HL-60 (cell line): ENCODE measurements around the gene IL17F.

ENCODE experiments used
- DNase-seq, 2 experiments: peaks; one replicate each; pipeline ENCODE4 v3.0.0-alpha.2; 2010 to 2020; ENCODE audit warnings: low read depth in 1 of 2, low spot score in 1 of 2
- H3K27ac ChIP-seq: fragments of 250-450 bp; sonication (Bioruptor Pico); replicated peaks from 2 replicates; pipeline ENCODE4 v1.5.1; 2020; ENCODE audit warnings: mild to moderate bottlenecking, moderate library complexity
- H3K27me3 ChIP-seq: fragments of 250-450 bp; sonication (Bioruptor Pico); 2 replicates; pipeline ENCODE4 v1.5.1; 2021; ENCODE audit warnings: mild to moderate bottlenecking, moderate library complexity; ENCODE audit not compliant: insufficient read depth, poor library complexity, severe bottlenecking
- H3K4me3 ChIP-seq: replicated peaks from 2 replicates; pipeline ENCODE4 v1.5.1; 2011; ENCODE audit warnings: mild to moderate bottlenecking, control low read depth, low read length; ENCODE audit not compliant: insufficient read depth
- GABPA ChIP-seq: IDR thresholded peaks from 2 replicates; pipeline ENCODE4 v1.6.1; 2012; ENCODE audit warnings: low read depth
- POLR2AphosphoS5 ChIP-seq: IDR thresholded peaks from 2 replicates; pipeline ENCODE4 v1.6.1; 2012; ENCODE audit warnings: low read depth
- SPI1 ChIP-seq: IDR thresholded peaks from 2 replicates; pipeline ENCODE4 v1.6.1; 2012; ENCODE audit warnings: low read depth, mild to moderate bottlenecking, borderline replicate concordance
- TF ChIP-seq, protein P1 (sequence below): IDR thresholded peaks from one replicate; pipeline ENCODE4 v1.5.1; 2011; ENCODE audit warnings: low read length, control low read depth, inconsistent platforms; ENCODE audit not compliant: insufficient read depth
- TF ChIP-seq, protein P2 (sequence below): IDR thresholded peaks from 2 replicates; pipeline ENCODE4 v1.6.1; 2012; ENCODE audit warnings: low read depth; ENCODE audit not compliant: insufficient replicate concordance

Gene IL17F

DNA sequence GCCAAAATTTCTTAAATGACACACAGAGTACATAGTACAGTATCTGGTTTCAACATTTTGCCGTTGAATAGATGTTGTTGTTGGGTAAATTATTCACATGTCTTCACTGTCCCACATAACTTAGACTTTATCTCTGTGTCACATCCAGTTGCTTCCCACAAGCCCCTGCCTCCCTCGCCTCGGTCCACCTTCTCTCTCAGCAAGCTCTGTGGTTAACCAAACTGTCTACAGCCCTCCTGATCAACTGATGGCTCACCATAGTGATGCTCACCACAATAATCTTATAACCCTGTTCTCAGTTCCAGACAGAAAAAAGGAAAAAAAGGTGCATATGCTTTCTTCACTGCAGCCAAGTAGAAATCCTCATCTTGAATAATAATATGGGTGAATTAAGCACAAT is 23.0 kb downstream of the IL17F start:
- Histone ChIP-seq H3K27ac (no peak overlapping the region), H3K4me3 (no peak overlapping the region), H3K27me3 (peaks cover 3% of the 10 kb centered on the region)
- TF ChIP-seq, protein P1, sequence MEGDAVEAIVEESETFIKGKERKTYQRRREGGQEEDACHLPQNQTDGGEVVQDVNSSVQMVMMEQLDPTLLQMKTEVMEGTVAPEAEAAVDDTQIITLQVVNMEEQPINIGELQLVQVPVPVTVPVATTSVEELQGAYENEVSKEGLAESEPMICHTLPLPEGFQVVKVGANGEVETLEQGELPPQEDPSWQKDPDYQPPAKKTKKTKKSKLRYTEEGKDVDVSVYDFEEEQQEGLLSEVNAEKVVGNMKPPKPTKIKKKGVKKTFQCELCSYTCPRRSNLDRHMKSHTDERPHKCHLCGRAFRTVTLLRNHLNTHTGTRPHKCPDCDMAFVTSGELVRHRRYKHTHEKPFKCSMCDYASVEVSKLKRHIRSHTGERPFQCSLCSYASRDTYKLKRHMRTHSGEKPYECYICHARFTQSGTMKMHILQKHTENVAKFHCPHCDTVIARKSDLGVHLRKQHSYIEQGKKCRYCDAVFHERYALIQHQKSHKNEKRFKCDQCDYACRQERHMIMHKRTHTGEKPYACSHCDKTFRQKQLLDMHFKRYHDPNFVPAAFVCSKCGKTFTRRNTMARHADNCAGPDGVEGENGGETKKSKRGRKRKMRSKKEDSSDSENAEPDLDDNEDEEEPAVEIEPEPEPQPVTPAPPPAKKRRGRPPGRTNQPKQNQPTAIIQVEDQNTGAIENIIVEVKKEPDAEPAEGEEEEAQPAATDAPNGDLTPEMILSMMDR, result no peak
- TF ChIP-seq GABPA (no peak), SPI1 (no peak), POLR2AphosphoS5 (no peak)
- TF ChIP-seq, protein P2, sequence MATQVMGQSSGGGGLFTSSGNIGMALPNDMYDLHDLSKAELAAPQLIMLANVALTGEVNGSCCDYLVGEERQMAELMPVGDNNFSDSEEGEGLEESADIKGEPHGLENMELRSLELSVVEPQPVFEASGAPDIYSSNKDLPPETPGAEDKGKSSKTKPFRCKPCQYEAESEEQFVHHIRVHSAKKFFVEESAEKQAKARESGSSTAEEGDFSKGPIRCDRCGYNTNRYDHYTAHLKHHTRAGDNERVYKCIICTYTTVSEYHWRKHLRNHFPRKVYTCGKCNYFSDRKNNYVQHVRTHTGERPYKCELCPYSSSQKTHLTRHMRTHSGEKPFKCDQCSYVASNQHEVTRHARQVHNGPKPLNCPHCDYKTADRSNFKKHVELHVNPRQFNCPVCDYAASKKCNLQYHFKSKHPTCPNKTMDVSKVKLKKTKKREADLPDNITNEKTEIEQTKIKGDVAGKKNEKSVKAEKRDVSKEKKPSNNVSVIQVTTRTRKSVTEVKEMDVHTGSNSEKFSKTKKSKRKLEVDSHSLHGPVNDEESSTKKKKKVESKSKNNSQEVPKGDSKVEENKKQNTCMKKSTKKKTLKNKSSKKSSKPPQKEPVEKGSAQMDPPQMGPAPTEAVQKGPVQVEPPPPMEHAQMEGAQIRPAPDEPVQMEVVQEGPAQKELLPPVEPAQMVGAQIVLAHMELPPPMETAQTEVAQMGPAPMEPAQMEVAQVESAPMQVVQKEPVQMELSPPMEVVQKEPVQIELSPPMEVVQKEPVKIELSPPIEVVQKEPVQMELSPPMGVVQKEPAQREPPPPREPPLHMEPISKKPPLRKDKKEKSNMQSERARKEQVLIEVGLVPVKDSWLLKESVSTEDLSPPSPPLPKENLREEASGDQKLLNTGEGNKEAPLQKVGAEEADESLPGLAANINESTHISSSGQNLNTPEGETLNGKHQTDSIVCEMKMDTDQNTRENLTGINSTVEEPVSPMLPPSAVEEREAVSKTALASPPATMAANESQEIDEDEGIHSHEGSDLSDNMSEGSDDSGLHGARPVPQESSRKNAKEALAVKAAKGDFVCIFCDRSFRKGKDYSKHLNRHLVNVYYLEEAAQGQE, result no peak
- no peak for DNase-seq

DNA sequence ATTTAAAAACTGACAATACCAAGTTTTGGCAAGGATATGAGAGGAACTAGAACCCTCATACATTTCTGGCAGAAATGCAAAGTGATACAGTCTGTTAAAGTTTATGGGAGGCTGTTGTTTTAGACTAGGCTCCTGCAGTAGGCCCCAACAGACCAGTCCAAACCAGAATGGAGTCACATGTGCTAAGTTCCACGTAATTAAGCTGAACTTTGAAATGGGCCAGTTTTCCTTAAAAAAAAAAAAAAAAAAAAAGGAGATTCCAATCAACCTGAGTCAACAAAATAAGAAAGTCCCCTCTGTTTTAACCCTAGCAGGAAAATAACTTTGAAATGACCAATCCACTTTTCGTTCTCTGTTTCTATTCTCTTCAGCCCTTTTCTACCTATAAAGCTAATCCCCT is 26.5 kb downstream of the IL17F start:
- Histone ChIP-seq H3K27ac (no peak overlapping the region), H3K27me3 (peaks cover 3% of the 10 kb centered on the region), H3K4me3 (no peak overlapping the region)
- DNase-seq, result no peak
- TF ChIP-seq SPI1, result no peak
- TF ChIP-seq, protein P2, result no peak
- TF ChIP-seq, protein P1, result no peak
- no peak for TF ChIP-seq POLR2AphosphoS5
- no peak for TF ChIP-seq GABPA

DNA sequence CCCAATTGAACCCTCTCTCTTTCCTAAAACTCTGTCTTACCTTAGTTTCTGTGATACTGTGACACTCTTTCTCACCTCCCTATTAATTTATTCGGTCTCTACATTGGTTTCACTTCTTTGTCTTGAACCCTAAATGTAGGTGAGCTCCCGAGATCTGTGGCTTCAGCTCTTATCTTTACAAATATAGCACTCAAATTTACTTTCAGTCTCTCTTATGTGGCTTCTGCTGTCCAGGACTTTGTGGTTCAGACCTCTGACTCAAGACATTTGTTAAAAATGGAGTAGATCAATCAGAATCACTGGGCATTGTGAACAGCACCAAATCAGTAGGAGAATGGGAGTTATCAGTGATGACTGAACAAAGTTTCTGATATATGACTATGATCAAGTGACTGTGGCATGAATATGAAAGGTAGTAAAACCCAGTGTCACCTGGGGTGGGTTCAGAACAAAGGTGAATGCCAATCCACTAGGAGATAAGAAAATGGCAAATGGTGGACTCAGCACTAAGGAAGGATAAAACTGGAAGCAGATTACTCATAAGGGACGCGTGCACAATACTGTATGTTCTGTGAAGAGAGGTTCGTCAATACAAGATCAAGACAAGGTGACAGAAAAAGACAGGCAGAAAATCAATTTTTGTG is 27.2 kb downstream of the IL17F start:
- TF ChIP-seq, protein P1, result no peak
- TF ChIP-seq, protein P2, result no peak
- TF ChIP-seq POLR2AphosphoS5 (no peak), SPI1 (no peak), GABPA (no peak)
- Histone ChIP-seq H3K27ac (no peak overlapping the region), H3K27me3 (peaks cover 3% of the 10 kb centered on the region), H3K4me3 (no peak overlapping the region)
- no peak for DNase-seq
